Measurements from ENCODE around the gene PRSS12. TPM values are rescaled to one million over a fixed set of nuclear protein-coding genes. Genes with fewer than 3 reads are reported as not detected.

Gene PRSS12
- total RNA-seq, 1 experiment from 2014 or later: 3.1 TPM

DNA sequence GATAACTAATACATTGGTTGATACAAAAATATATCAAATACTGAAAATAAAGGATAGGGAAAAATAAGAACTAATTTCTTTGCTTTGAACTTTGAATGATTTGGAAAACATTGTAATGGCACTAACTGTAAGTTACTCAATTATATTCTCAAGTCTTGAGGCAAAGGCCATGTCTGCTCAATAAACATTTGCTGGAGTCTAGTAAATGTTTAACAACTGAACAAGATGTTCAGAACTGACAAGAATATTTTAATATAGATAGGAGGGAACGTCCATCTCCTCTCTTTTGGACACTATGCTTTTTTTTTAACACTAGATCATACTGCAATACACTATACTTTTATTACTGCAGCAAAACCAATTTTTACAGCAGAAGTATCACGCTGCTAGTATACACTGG lies 76.2 kb downstream of the PRSS12 start:
- intact Hi-C loops (cut with micrococcal nuclease; ENCODE audit: unreplicated experiment): loop anchor here (10.0 kb wide), 2 partner anchors 1142 to 1922 kb away; no protein-coding TSS in a partner anchor
- POLR2A ChIA-PET (ENCODE audit: low non-redundant PET): no interaction called here

GRCh38 chr4:118273642-118274041 lies 79.2 kb downstream of the PRSS12 start:
- intact Hi-C loops (cut with micrococcal nuclease; ENCODE audit: unreplicated experiment): loop anchor here (5.0 to 10.0 kb wide), 3 partner anchors 196 to 1919 kb away; no protein-coding TSS in a partner anchor
- no peaks in the 10 kb centered on the region for H3K27me3 ChIP-seq (replicated peaks; ENCODE audit: insufficient read depth, low read depth, low read length, poor library complexity)
- H3K9me3 ChIP-seq (ENCODE audit: low read depth, low read length, poor library complexity, severe bottlenecking): no peaks in the 10 kb centered on the region
- H3K27ac ChIP-seq (ENCODE audit: low read depth, low read length, poor library complexity, severe bottlenecking): no peak overlapping the region
- POLR2A ChIA-PET (ENCODE audit: low non-redundant PET): no interaction called here
- no peak for DNase-seq (ENCODE audit: low spot score)
- no peak overlapping the region for H3K4me3 ChIP-seq (ENCODE audit: low read depth, low read length, poor library complexity, severe bottlenecking)
- CTCF ChIA-PET: no interaction called here
- H3K4me1 ChIP-seq (ENCODE audit: insufficient read depth, low read length, poor library complexity, severe bottlenecking): no peaks in the 10 kb centered on the region
- BruUV-seq (replicated peaks): no TSS peak
- TF ChIP-seq, protein P1, sequence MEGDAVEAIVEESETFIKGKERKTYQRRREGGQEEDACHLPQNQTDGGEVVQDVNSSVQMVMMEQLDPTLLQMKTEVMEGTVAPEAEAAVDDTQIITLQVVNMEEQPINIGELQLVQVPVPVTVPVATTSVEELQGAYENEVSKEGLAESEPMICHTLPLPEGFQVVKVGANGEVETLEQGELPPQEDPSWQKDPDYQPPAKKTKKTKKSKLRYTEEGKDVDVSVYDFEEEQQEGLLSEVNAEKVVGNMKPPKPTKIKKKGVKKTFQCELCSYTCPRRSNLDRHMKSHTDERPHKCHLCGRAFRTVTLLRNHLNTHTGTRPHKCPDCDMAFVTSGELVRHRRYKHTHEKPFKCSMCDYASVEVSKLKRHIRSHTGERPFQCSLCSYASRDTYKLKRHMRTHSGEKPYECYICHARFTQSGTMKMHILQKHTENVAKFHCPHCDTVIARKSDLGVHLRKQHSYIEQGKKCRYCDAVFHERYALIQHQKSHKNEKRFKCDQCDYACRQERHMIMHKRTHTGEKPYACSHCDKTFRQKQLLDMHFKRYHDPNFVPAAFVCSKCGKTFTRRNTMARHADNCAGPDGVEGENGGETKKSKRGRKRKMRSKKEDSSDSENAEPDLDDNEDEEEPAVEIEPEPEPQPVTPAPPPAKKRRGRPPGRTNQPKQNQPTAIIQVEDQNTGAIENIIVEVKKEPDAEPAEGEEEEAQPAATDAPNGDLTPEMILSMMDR (conservative IDR thresholded peaks at IDR 0.05; ENCODE audit: low read depth, low read length): no peak
- TF ChIP-seq EZH2 (IDR thresholded peaks at IDR 0.05; ENCODE audit: borderline replicate concordance, low read depth, low read length, poor library complexity, severe bottlenecking): no peak
- H3K36me3 ChIP-seq (ENCODE audit: insufficient read depth, low read length, poor library complexity, severe bottlenecking): no peaks in the 10 kb centered on the region

More for the DNA sequence above, 76.2 kb downstream of the PRSS12 start:
- H3K9me3 ChIP-seq (ENCODE audit: low read depth, low read length, poor library complexity, severe bottlenecking): no peaks in the 10 kb centered on the region
- peaks cover 15% of the 10 kb centered on the region for H3K4me1 ChIP-seq (ENCODE audit: insufficient read depth, low read length, poor library complexity, severe bottlenecking)
- CTCF ChIA-PET: no interaction called here
- TF ChIP-seq, protein P1 (conservative IDR thresholded peaks at IDR 0.05; ENCODE audit: low read depth, low read length): no peak
- no peak for TF ChIP-seq EZH2 (IDR thresholded peaks at IDR 0.05; ENCODE audit: borderline replicate concordance, low read depth, low read length, poor library complexity, severe bottlenecking)
- BruUV-seq (replicated peaks): no TSS peak
- no peaks in the 10 kb centered on the region for H3K27me3 ChIP-seq (replicated peaks; ENCODE audit: insufficient read depth, low read depth, low read length, poor library complexity)
- H3K4me3 ChIP-seq (ENCODE audit: low read depth, low read length, poor library complexity, severe bottlenecking): no peak overlapping the region
- DNase-seq (ENCODE audit: low spot score): no peak
- no peak overlapping the region for H3K27ac ChIP-seq (ENCODE audit: low read depth, low read length, poor library complexity, severe bottlenecking)
- H3K36me3 ChIP-seq (ENCODE audit: insufficient read depth, low read length, poor library complexity, severe bottlenecking): peaks cover 25% of the 10 kb centered on the region

- ChIA-PET POLR2A (ENCODE audit: low non-redundant PET) (no interaction called here), CTCF (no interaction called here)
- no peaks in the 10 kb centered on the region for H3K36me3 ChIP-seq (ENCODE audit: insufficient read depth, low read length, poor library complexity, severe bottlenecking)
- intact Hi-C loops (cut with micrococcal nuclease; ENCODE audit: unreplicated experiment): loop anchor here (5.0 to 10.0 kb wide), 3 partner anchors 194 to 1917 kb away; no protein-coding TSS in a partner anchor
- BruUV-seq (replicated peaks): no TSS peak
- H3K9me3 ChIP-seq (ENCODE audit: low read depth, low read length, poor library complexity, severe bottlenecking): no peaks in the 10 kb centered on the region
- H3K4me1 ChIP-seq (ENCODE audit: insufficient read depth, low read length, poor library complexity, severe bottlenecking): no peaks in the 10 kb centered on the region
- no peak for DNase-seq (ENCODE audit: low spot score)
- no peak overlapping the region for H3K27ac ChIP-seq (ENCODE audit: low read depth, low read length, poor library complexity, severe bottlenecking)
- no peak overlapping the region for H3K4me3 ChIP-seq (ENCODE audit: low read depth, low read length, poor library complexity, severe bottlenecking)
- no peaks in the 10 kb centered on the region for H3K27me3 ChIP-seq (replicated peaks; ENCODE audit: insufficient read depth, low read depth, low read length, poor library complexity)
- TF ChIP-seq, protein P1 (conservative IDR thresholded peaks at IDR 0.05; ENCODE audit: low read depth, low read length): no peak
- TF ChIP-seq EZH2 (IDR thresholded peaks at IDR 0.05; ENCODE audit: borderline replicate concordance, low read depth, low read length, poor library complexity, severe bottlenecking): no peak
Observed at GRCh38 chr4:118271788-118272187, 81.0 kb downstream of the PRSS12 start.

Data from A673 (cell line).